Activated T-cell treated with anti-CD3 and anti-CD28 coated beads, Interleukin-2, amount 50 U/mL, for 4 hours (primary cell): ENCODE measurements around the gene MMP15. TPM values are rescaled to one million over a fixed set of nuclear protein-coding genes. Genes with fewer than 3 reads are reported as not detected.
A peak's percentile ranks its signal among the peaks of the same experiment; 100 is the strongest.

Experiments used
- ATAC-seq, 2 donors: fragments of 200-7000 bp; cut with Tn5 transposase; one replicate each; pipeline ENCODE4 v1.10.0; 2021
- DNase-seq: peaks from one replicate; pipeline ENCODE4 v3.0.0-alpha.2; 2020
- H3K27me3 Mint-ChIP-seq: one replicate; pipeline ENCODE4 v1.8.0; 2021; ENCODE audit warnings: low read depth, mixed read lengths
- H3K36me3 Mint-ChIP-seq: one replicate; pipeline ENCODE4 v1.8.0; 2022; ENCODE audit warnings: mixed read lengths; ENCODE audit not compliant: insufficient read depth
- H3K4me1 Mint-ChIP-seq: one replicate; pipeline ENCODE4 v1.8.0; 2021; ENCODE audit warnings: low read depth, mixed read lengths
- H3K4me3 Mint-ChIP-seq: one replicate; pipeline ENCODE4 v1.8.0; 2021; ENCODE audit warnings: mild to moderate bottlenecking, moderate library complexity, mixed read lengths
- H3K9me3 Mint-ChIP-seq: one replicate; pipeline ENCODE4 v1.8.0; 2021; ENCODE audit warnings: mixed read lengths
- total RNA-seq, 3 donors: library from RNA; stranded (reverse); gene quantifications; one replicate each; pipeline ENCODE4 v1.2.1, GENCODE V29; 2021

MMP15 gene
- total RNA-seq, 3 donors from 2014 or later = 0.76 to 1.0 (median 0.95) TPM

DNA sequence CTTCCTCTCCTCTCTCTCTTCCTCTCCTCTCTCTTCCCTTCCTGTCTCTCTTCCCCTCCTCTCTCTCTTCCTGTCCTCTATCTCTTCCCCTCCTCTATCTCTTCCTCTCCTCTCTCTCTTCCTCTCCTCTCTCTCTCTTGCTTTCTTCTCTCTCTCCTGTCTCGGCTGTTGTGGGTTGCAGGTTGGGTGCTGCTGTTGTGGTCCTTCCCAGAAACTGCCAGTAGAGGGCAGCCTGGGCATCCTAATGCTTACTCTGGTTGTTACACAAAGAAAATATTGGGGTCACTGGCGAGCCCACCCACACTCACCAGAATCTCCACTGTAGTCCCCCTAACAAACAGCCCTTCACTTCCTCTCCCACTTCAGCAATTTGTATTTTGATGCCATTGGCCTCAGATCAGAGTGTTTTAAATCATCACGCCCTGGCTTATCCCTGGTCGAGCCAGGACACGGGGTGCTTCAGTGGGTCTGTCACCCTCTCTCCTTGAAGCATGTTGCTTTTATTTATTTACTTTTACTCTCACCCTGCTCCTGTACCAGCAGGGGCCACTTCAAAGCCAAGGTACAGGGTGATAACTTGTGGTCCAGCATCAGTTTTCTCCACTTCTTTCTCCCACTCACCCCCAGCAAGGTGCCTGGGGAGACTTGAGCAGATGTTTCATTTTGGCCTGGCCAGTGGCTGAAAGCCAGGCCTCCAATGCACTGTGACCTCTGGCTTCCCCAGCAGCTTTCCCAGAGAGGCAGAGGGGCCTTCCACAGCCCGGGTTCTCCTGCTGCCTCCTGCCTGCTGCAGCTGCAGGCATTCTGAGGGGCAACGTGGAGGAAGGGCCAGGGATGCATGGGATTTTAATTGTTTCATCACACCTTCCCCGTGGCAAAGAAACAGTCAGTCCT, 4.7 kb upstream of the MMP15 start:
- Mint-ChIP-seq H3K27me3 (no peaks in the 10 kb centered on the region), H3K4me3 (no peak overlapping the region), H3K9me3 (no peaks in the 10 kb centered on the region), H3K4me1 (peaks cover 20% of the 10 kb centered on the region), H3K36me3 (no peaks in the 10 kb centered on the region)
- DNase-seq = peak; percentile 59
- ATAC-seq = peak in 1 of 2 donors; percentile 39

DNA sequence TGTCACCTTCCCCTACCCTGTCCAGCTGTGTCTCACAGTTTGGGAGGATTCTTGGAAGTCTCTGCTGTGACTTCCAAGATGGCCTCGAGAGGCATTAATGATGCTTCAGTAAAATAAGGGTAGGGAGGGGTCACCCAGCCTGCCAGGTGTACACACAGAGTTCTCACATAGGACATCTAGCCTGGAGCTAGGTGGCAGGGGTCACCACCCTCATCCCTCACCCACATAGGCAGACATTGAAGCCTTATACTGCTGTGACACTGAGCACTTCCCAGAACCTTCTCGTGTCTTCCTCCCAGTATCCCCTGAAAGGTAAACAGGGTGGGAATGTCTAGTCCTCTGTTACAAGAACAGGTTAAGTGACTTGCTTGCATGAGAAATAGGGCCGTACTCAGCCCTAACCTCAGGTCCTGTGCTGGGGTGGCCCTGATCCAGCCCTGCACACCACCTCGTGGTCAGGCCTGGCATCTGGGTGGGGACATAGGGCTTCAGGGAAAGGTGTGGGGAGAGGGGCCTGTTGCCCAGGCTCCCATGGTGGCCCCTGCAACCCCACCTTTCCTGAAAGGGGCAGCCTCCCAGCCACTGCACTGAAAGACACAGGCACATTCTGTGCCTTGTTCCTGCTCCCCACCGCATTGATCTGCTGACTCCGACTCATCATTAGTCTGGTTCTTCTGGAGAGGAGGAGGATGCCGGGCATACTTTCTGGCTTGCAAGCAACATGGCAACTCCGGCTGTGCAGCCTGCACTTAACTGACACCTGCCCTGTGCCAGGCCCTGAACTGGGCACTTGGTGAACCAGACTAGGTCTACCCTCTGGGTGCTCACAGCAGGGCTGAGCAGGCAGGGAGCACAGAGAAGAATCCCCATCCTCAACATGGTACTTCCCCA, 3.6 kb upstream of the MMP15 start:
- ATAC-seq (no peak), DNase-seq (no peak)
- no peak overlapping the region for H3K4me3 Mint-ChIP-seq
- H3K4me1 Mint-ChIP-seq = peaks cover 20% of the 10 kb centered on the region
- H3K36me3 Mint-ChIP-seq = no peaks in the 10 kb centered on the region
- H3K27me3 Mint-ChIP-seq = no peaks in the 10 kb centered on the region
- no peaks in the 10 kb centered on the region for H3K9me3 Mint-ChIP-seq

GRCh38 chr16:58022601-58023371, 2.8 kb upstream of the MMP15 start:
- ATAC-seq (no peak), DNase-seq (no peak)
- Mint-ChIP-seq H3K36me3 (no peaks in the 10 kb centered on the region), H3K9me3 (no peaks in the 10 kb centered on the region), H3K4me3 (no peak overlapping the region), H3K4me1 (peaks cover 20% of the 10 kb centered on the region), H3K27me3 (no peaks in the 10 kb centered on the region)

DNA sequence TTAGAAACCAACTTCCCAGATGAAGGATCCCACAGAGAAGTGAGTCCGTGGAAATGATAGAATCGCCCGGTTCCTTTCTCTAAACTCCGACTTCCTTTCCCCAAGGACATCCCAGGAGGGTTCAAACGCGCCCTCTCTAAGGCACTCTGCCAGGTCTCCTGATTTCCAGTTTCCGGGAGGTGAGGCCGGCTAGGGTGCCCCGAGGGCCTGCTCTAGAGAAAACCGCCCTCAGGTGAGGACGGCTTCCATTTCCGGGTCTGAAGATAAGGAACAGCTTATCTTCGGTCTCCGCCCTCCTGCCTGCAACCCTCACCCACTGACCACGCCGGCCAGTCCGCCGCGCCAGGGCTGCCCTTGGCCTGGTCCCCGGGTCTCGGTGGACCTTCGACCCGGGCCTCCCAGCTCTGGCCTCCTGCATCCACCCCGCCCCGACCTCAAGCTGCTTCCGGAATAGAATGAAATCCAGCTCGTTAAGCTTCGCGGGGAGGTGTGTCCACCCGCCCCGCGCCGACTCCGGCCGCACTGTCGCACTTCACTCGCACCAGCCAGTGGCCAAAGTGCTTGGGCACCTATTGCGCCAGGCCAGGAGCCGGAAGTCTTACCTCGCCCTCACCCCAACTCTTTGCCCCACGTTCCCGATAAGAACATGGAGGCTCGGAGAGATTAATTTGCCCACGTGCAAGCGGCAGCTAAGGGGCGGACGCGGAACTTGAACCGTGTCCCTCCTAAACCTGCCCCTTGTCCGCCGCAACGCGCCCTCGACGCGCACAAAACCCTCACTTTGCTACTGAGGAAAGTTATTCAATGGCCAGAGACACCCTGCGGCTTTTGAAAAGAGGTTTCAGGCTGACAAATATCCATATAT, 836 bp upstream of the MMP15 start:
- DNase-seq = no peak
- Mint-ChIP-seq H3K4me3 (peak overlapping the region; percentile 84), H3K9me3 (no peaks in the 10 kb centered on the region), H3K4me1 (peaks cover 20% of the 10 kb centered on the region), H3K27me3 (peaks cover 10% of the 10 kb centered on the region), H3K36me3 (no peaks in the 10 kb centered on the region)
- ATAC-seq = no peak

DNA sequence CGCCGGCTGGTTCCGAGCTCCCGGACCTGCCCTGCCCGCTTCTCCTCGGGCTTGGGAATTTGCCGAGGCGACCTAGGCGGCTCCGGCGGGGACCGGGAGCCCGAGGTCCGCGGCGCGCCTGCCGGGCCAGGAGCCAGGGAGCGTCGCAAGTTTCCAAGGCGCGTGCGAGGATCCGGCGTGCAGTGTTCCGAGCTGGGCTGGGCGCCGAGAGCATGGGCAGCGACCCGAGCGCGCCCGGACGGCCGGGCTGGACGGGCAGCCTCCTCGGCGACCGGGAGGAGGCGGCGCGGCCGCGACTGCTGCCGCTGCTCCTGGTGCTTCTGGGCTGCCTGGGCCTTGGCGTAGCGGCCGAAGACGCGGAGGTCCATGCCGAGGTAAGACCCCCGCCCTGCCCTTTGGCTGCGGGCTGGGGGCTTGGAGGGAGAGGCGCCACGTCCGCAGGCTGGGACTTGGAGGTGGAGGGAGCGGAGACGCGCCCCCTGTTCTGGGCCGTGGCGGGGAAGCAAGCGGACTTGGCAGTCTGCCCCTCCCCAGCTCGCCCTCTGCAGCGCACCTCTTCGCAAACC, 668 bp downstream of the MMP15 start:
- H3K9me3 Mint-ChIP-seq = no peaks in the 10 kb centered on the region
- no peak for DNase-seq
- H3K4me1 Mint-ChIP-seq = peaks cover 10% of the 10 kb centered on the region
- ATAC-seq = peak; percentile 29 to 31
- H3K36me3 Mint-ChIP-seq = no peaks in the 10 kb centered on the region
- peaks cover 10% of the 10 kb centered on the region for H3K27me3 Mint-ChIP-seq
- H3K4me3 Mint-ChIP-seq = no peak overlapping the region

GRCh38 chr16:58026705-58027160, 1.2 kb downstream of the MMP15 start:
- H3K4me1 Mint-ChIP-seq = peaks cover 10% of the 10 kb centered on the region
- H3K36me3 Mint-ChIP-seq = no peaks in the 10 kb centered on the region
- peak overlapping the region; percentile 35 for H3K4me3 Mint-ChIP-seq
- H3K9me3 Mint-ChIP-seq = no peaks in the 10 kb centered on the region
- ATAC-seq = no peak
- peaks cover 10% of the 10 kb centered on the region for H3K27me3 Mint-ChIP-seq
- DNase-seq = no peak

- Mint-ChIP-seq H3K36me3 (no peaks in the 10 kb centered on the region), H3K27me3 (peaks cover 10% of the 10 kb centered on the region), H3K4me3 (peak overlapping the region; percentile 35), H3K9me3 (no peaks in the 10 kb centered on the region), H3K4me1 (peaks cover 10% of the 10 kb centered on the region)
- ATAC-seq (no peak), DNase-seq (no peak)
Measured at GRCh38 chr16:58027161-58027915, 1.8 kb downstream of the MMP15 start.

- Mint-ChIP-seq H3K9me3 (no peaks in the 10 kb centered on the region), H3K36me3 (no peaks in the 10 kb centered on the region), H3K4me1 (peaks cover 10% of the 10 kb centered on the region), H3K4me3 (no peak overlapping the region), H3K27me3 (peaks cover 10% of the 10 kb centered on the region)
- DNase-seq (no peak), ATAC-seq (no peak)
Measured at GRCh38 chr16:58027916-58028455, 2.4 kb downstream of the MMP15 start.

- no peaks in the 10 kb centered on the region for H3K36me3 Mint-ChIP-seq
- ATAC-seq (no peak), DNase-seq (no peak)
- H3K4me3 Mint-ChIP-seq = no peak overlapping the region
- no peaks in the 10 kb centered on the region for H3K9me3 Mint-ChIP-seq
- H3K27me3 Mint-ChIP-seq = peaks cover 10% of the 10 kb centered on the region
- H3K4me1 Mint-ChIP-seq = peaks cover 10% of the 10 kb centered on the region
Measured at GRCh38 chr16:58028541-58029070, 3.1 kb downstream of the MMP15 start.

GRCh38 chr16:58029410-58029809, 3.9 kb downstream of the MMP15 start:
- Mint-ChIP-seq H3K4me1 (peaks cover 7% of the 10 kb centered on the region), H3K4me3 (no peak overlapping the region), H3K9me3 (no peaks in the 10 kb centered on the region), H3K27me3 (peaks cover 10% of the 10 kb centered on the region), H3K36me3 (no peaks in the 10 kb centered on the region)
- ATAC-seq = no peak
- no peak for DNase-seq

- no peaks in the 10 kb centered on the region for H3K9me3 Mint-ChIP-seq
- no peaks in the 10 kb centered on the region for H3K4me1 Mint-ChIP-seq
- H3K4me3 Mint-ChIP-seq = no peak overlapping the region
- DNase-seq = no peak
- ATAC-seq = no peak
- H3K27me3 Mint-ChIP-seq = peaks cover 10% of the 10 kb centered on the region
- no peaks in the 10 kb centered on the region for H3K36me3 Mint-ChIP-seq
Measured at GRCh38 chr16:58030136-58030840, 4.7 kb downstream of the MMP15 start.
